Endothelial cell of umbilical vein (primary cell): Measurements from ENCODE around the gene OSGIN1. TPM values are rescaled to one million over a fixed set of nuclear protein-coding genes. Genes with fewer than 3 reads are reported as not detected.

Experiments used
- BruUV-seq: library from RNA; stranded (reverse); fragments of 400-500 nt; replicated peaks from 2 replicates; lab custom pipeline; 2021; lab: Mats Ljungman, UMichigan
- CTCF ChIA-PET: fragments of 300-600, 350-600 bp; sonication (Branson Sonifier 250); formaldehyde crosslinking; loops from one replicate; lab custom pipeline; 2021; ENCODE audit warnings: antibody characterized with exemption, inconsistent platforms; lab: Charles Lee
- POLR2A ChIA-PET: fragments of 300-600, 350-600 bp; sonication (Branson Sonifier 250); formaldehyde crosslinking; loops from one replicate; lab custom pipeline; 2021; ENCODE audit warnings: antibody characterized with exemption, inconsistent platforms; lab: Charles Lee
- DNase-seq: peaks from one replicate; pipeline ENCODE4 v3.0.0-alpha.2; 2011; ENCODE audit warnings: low read depth, low spot score
- FAIRE-seq: peaks from 2 replicates; lab custom pipeline; 2011; peaks lifted over from hg19 to GRCh38; lab: Jason Lieb, UNC
- H2AFZ ChIP-seq: 2 replicates; pipeline ENCODE4 v1.6.0; 2012; ENCODE audit warnings: low read depth, low read length, control low read depth, inconsistent platforms
- H3K27ac ChIP-seq: 2 replicates; pipeline ENCODE4 v1.5.1; 2011; ENCODE audit warnings: low read depth, mild to moderate bottlenecking, control low read depth, low read length, moderate library complexity; ENCODE audit not compliant: insufficient read depth
- H3K27me3 ChIP-seq, 2 experiments: 2 replicates each; pipeline versions ENCODE4 v1.6.0 to v1.6.1; 2011; ENCODE audit warnings: low read length in 2 of 2, mixed read lengths in 1 of 2; ENCODE audit not compliant: control insufficient read depth in 2 of 2, insufficient read depth in 2 of 2
- H3K36me3 ChIP-seq, 2 experiments: 2 replicates in 1 of 2; 3 replicates in 1 of 2; pipeline ENCODE4 v1.5.1; 2011; ENCODE audit warnings: low read length in 2 of 2, mild to moderate bottlenecking in 1 of 2, moderate library complexity in 1 of 2; ENCODE audit not compliant: control insufficient read depth in 2 of 2, insufficient read depth in 2 of 2; ENCODE audit errors: extremely low read depth in 1 of 2
- H3K4me1 ChIP-seq: 3 replicates; pipeline ENCODE4 v1.5.1; 2011; ENCODE audit warnings: mild to moderate bottlenecking, low read length; ENCODE audit not compliant: control insufficient read depth, insufficient read depth; ENCODE audit errors: extremely low read depth
- H3K4me2 ChIP-seq: 2 replicates; pipeline ENCODE4 v1.6.1; 2011; ENCODE audit warnings: low read length, control low read depth, mixed read lengths; ENCODE audit not compliant: insufficient read depth
- H3K4me3 ChIP-seq, 3 experiments: fragments of 200-600 bp in 1 of 3; sonication (generic), shearing (Covaris generic) in 1 of 3; replicated peaks in 1 of 3; 2 replicates each; pipeline ENCODE4 v1.5.1; 2011 to 2016; ENCODE audit warnings: control low read depth in 3 of 3, low read length in 3 of 3, mild to moderate bottlenecking in 2 of 3, inconsistent platforms in 1 of 3, low read depth in 1 of 3, moderate library complexity in 1 of 3; ENCODE audit not compliant: insufficient read depth in 1 of 3
- H3K79me2 ChIP-seq: 2 replicates; pipeline ENCODE4 v1.6.0; 2012; ENCODE audit warnings: low read length, inconsistent platforms; ENCODE audit not compliant: control insufficient read depth, insufficient read depth
- H3K9ac ChIP-seq: replicated peaks from 2 replicates; pipeline ENCODE3; 2011; ENCODE audit warnings: low read length, control low read depth; ENCODE audit not compliant: insufficient read depth; ENCODE audit errors: extremely low read depth
- H3K9me1 ChIP-seq: replicated peaks from 3 replicates; pipeline ENCODE4 v1.6.0; 2011; ENCODE audit warnings: mild to moderate bottlenecking, low read length; ENCODE audit not compliant: control insufficient read depth, insufficient read depth; ENCODE audit errors: extremely low read depth
- H3K9me3 ChIP-seq: replicated peaks from 2 replicates; pipeline ENCODE4 v1.5.1; 2012; ENCODE audit warnings: low read length, inconsistent platforms; ENCODE audit not compliant: control insufficient read depth, insufficient read depth
- H4K20me1 ChIP-seq: replicated peaks from 2 replicates; pipeline ENCODE3; 2011; ENCODE audit warnings: mild to moderate bottlenecking, low read length; ENCODE audit not compliant: control insufficient read depth, insufficient read depth; ENCODE audit errors: extremely low read depth
- EZH2 ChIP-seq: IDR thresholded peaks from 2 replicates; pipeline ENCODE4 v1.6.1; 2012; ENCODE audit warnings: borderline replicate concordance, low read depth, mild to moderate bottlenecking, moderate library complexity, low read length, inconsistent platforms; ENCODE audit not compliant: severe bottlenecking
- FOS ChIP-seq: IDR thresholded peaks from 2 replicates; pipeline ENCODE4 v1.6.1; 2011; ENCODE audit warnings: mild to moderate bottlenecking, low read length, moderate library complexity, borderline replicate concordance; ENCODE audit not compliant: insufficient read depth
- GATA2 ChIP-seq: IDR thresholded peaks from 2 replicates; pipeline ENCODE4 v1.7.0; 2011; ENCODE audit warnings: low read depth, mild to moderate bottlenecking, moderate library complexity, mixed read lengths, low read length; ENCODE audit not compliant: insufficient read length, insufficient read depth
- JUN ChIP-seq: IDR thresholded peaks from 2 replicates; pipeline ENCODE4 v1.6.1; 2011; ENCODE audit warnings: borderline replicate concordance, low read depth; ENCODE audit not compliant: insufficient read length, insufficient read depth
- MAX ChIP-seq: IDR thresholded peaks from 2 replicates; pipeline ENCODE4 v1.6.1; 2011; ENCODE audit not compliant: insufficient read depth, insufficient read length
- MYC ChIP-seq: IDR thresholded peaks from one replicate; pipeline ENCODE4 v1.6.1; 2011; ENCODE audit warnings: mild to moderate bottlenecking, low read depth, low read length
- POLR2A ChIP-seq: IDR thresholded peaks from 2 replicates; pipeline ENCODE4 v1.6.1; 2012; ENCODE audit warnings: low read depth, mild to moderate bottlenecking, control low read depth, low read length
- POLR2AphosphoS5 ChIP-seq: IDR thresholded peaks from 2 replicates; pipeline ENCODE4 v1.6.1; 2012; ENCODE audit warnings: low read depth, mild to moderate bottlenecking, control low read depth, low read length, moderate library complexity; ENCODE audit not compliant: insufficient read depth
- dilution Hi-C: fragments of 300-500 bp; cut with MboI; formaldehyde crosslinking; loops from one replicate; pipeline ENCODE4 v1.15.0; 2019; ENCODE audit warnings: low sequenced_read_pairs; ENCODE audit not compliant: extremely low pct_ligation_motif_present
- intact Hi-C: fragments of 100-400 bp; cut with micrococcal nuclease; formaldehyde crosslinking; loops from one replicate; pipeline ENCODE4 v1.10.0; 2022
- polyA plus RNA-seq, 4 experiments: library from polyadenylated mRNA; depleted of rRNA in 3 of 4; stranded (reverse) in 3 of 4; unstranded in 1 of 4; fragments of >200 nt; gene quantifications; 2 replicates each; pipeline versions ENCODE4 v1.2.1 to v1.2.3, GENCODE V29; 2011 to 2012; ENCODE audit warnings: missing spikeins in 1 of 4
- total RNA-seq: library from RNA; stranded (reverse); gene quantifications from 2 replicates; pipeline ENCODE4 v1.2.3, GENCODE V29; 2021
- TF ChIP-seq, protein P1 (sequence below), 2 donors: IDR thresholded peaks; 1 replicate in 1 of 2; 2 replicates in 1 of 2; pipeline ENCODE4 v1.5.1; 2011; ENCODE audit warnings: low read length in 2 of 2, mild to moderate bottlenecking in 2 of 2, moderate library complexity in 2 of 2, control low read depth in 1 of 2, inconsistent platforms in 1 of 2, low read depth in 1 of 2; ENCODE audit not compliant: insufficient read depth in 1 of 2; ENCODE audit errors: extremely low read depth in 1 of 2

The OSGIN1 gene
- total and polyA plus RNA-seq, 2 donors (not counting 3 experiments of a cell fraction or from before 2014, with no cell fraction given): 9.2 to 11.0 TPM

GRCh38 chr16:83964684-83965443 is 11.8 kb downstream of the OSGIN1 start:
- Histone ChIP-seq H3K9ac (no peak overlapping the region), H3K79me2 (no peaks in the 10 kb centered on the region), H3K36me3 (peaks cover 0 to 6% of the 10 kb centered on the region in 2 experiments), H3K9me3 (no peaks in the 10 kb centered on the region), H3K4me3 (no peak overlapping the region), H3K27me3 (peaks cover 5 to 8% of the 10 kb centered on the region in 2 experiments), H3K4me1 (no peaks in the 10 kb centered on the region), H4K20me1 (no peaks in the 10 kb centered on the region), H3K9me1 (no peaks in the 10 kb centered on the region), H3K4me2 (no peak overlapping the region), H2AFZ (no peak overlapping the region), H3K27ac (no peak overlapping the region)
- dilution Hi-C loops (no loop called here), intact Hi-C loops (loop anchor here (5.0 kb wide), 1 partner anchor 212 kb away; no protein-coding TSS in a partner anchor)
- POLR2A ChIA-PET: no interaction called here
- TF ChIP-seq MAX (no peak), MYC (no peak), JUN (no peak), FOS (no peak), GATA2 (no peak), POLR2AphosphoS5 (no peak), EZH2 (no peak), POLR2A (no peak)
- TF ChIP-seq, protein P1, sequence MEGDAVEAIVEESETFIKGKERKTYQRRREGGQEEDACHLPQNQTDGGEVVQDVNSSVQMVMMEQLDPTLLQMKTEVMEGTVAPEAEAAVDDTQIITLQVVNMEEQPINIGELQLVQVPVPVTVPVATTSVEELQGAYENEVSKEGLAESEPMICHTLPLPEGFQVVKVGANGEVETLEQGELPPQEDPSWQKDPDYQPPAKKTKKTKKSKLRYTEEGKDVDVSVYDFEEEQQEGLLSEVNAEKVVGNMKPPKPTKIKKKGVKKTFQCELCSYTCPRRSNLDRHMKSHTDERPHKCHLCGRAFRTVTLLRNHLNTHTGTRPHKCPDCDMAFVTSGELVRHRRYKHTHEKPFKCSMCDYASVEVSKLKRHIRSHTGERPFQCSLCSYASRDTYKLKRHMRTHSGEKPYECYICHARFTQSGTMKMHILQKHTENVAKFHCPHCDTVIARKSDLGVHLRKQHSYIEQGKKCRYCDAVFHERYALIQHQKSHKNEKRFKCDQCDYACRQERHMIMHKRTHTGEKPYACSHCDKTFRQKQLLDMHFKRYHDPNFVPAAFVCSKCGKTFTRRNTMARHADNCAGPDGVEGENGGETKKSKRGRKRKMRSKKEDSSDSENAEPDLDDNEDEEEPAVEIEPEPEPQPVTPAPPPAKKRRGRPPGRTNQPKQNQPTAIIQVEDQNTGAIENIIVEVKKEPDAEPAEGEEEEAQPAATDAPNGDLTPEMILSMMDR (IDR thresholded peaks at IDR 0.05; ENCODE audit: extremely low read depth in 1 of 2, insufficient read depth in 1 of 2, low read depth in 1 of 2, low read length in 2 of 2): no peak
- BruUV-seq: no TSS peak
- CTCF ChIA-PET: interaction anchor here (0.9 to 1.4 kb wide), 5 partner anchors 8 to 141 kb away, joined by 3 to 8 read pairs (median 4); partner anchors contain the start of gene OSGIN1
- FAIRE-seq: no peak
- no peak for DNase-seq
